ENCODE results near the gene PRR15.

GRCh38 chr7:29555061-29555460 is 8.6 kb upstream of the PRR15 start:
- no peak for TF ChIP-seq CTCF (IDR thresholded peaks at IDR 0.05; ENCODE audit: borderline replicate concordance, extremely low read depth, low read length, poor library complexity, severe bottlenecking)
- no peak for TF ChIP-seq EZH2 (IDR thresholded peaks at IDR 0.05; ENCODE audit: borderline replicate concordance, low read depth, low read length, severe bottlenecking)

Data from DND-41 (cell line).